ENCODE results near the gene VSIG10L2. TPM values are rescaled to one million over a fixed set of nuclear protein-coding genes. Genes with fewer than 3 reads are reported as not detected.

VSIG10L2 gene
- total RNA-seq, 1 experiment from 2014 or later = not detected

DNA sequence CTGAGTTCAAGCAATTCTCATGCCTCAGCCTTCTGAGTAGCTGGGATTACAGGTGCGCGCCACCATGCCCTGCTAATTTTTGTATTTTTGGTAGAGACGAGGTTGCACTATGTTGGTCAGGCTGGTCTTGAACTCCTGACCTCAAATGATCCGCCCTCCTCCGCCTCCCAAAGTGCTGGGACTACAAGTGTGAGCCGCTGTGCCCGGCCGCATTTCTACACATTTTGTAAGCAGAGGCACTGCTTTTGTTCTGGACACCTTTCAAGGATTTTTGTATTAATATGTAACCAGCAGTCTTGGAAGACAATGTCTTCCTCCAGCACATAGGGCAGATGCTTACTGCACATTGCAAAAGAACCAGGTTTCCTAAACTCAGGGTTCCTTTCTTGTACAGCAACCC lies 11.4 kb upstream of the VSIG10L2 start:
- no peak overlapping the region for H2BK20ac ChIP-seq (ENCODE audit: low read depth, low read length, poor library complexity, severe bottlenecking)
- no peaks in the 10 kb centered on the region for H3K79me1 ChIP-seq (ENCODE audit: insufficient read depth, low read depth, low read length, poor library complexity, severe bottlenecking)
- H3K4me2 ChIP-seq (ENCODE audit: insufficient read depth, insufficient read length, low read length) = no peak overlapping the region
- peaks cover 6% of the 10 kb centered on the region; the same call in 1 of the 2 replicates for H3K4me1 ChIP-seq (ENCODE audit: insufficient read depth, low read length)
- H3K36me3 Mint-ChIP-seq (ENCODE audit: insufficient read depth in 1 of 3, low read depth in 3 of 3) = no peaks in the 10 kb centered on the region
- TF ChIP-seq, protein P1, sequence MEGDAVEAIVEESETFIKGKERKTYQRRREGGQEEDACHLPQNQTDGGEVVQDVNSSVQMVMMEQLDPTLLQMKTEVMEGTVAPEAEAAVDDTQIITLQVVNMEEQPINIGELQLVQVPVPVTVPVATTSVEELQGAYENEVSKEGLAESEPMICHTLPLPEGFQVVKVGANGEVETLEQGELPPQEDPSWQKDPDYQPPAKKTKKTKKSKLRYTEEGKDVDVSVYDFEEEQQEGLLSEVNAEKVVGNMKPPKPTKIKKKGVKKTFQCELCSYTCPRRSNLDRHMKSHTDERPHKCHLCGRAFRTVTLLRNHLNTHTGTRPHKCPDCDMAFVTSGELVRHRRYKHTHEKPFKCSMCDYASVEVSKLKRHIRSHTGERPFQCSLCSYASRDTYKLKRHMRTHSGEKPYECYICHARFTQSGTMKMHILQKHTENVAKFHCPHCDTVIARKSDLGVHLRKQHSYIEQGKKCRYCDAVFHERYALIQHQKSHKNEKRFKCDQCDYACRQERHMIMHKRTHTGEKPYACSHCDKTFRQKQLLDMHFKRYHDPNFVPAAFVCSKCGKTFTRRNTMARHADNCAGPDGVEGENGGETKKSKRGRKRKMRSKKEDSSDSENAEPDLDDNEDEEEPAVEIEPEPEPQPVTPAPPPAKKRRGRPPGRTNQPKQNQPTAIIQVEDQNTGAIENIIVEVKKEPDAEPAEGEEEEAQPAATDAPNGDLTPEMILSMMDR (conservative IDR thresholded peaks at IDR 0.05) = no peak
- no peak overlapping the region for H2AK5ac ChIP-seq (ENCODE audit: insufficient read length, low read length)
- no peak overlapping the region for H3T11ph ChIP-seq (ENCODE audit: low read length)
- H3K4me1 Mint-ChIP-seq = peaks cover 28 to 45% of the 10 kb centered on the region in 2 experiments
- no peaks in the 10 kb centered on the region for H3K9me3 ChIP-seq (ENCODE audit: control insufficient read depth, low read depth, low read length)
- H3K14ac ChIP-seq (ENCODE audit: insufficient read depth, low read length) = no peak overlapping the region
- H3K27ac ChIP-seq (ENCODE audit: insufficient read length, low read depth, low read length) = no peak overlapping the region
- no peak overlapping the region for H2AFZ ChIP-seq (ENCODE audit: low read length)
- H3K4me3 Mint-ChIP-seq = no peak overlapping the region
- H3K9me3 Mint-ChIP-seq = no peaks in the 10 kb centered on the region; a peak in 1 of 5 replicates
- no CpG with 5 or more reads among the region's 8 CpGs for WGBS (ENCODE audit: extremely low coverage, insufficient read length, low lambda C conversion rate)
- no peak overlapping the region for H2BK120ac ChIP-seq (ENCODE audit: low read depth, low read length, poor library complexity, severe bottlenecking)
- no peak overlapping the region for H3K23ac ChIP-seq (ENCODE audit: insufficient read length, low read depth, low read length)
- H3K56ac ChIP-seq (ENCODE audit: insufficient read length, low read depth, low read length) = no peak overlapping the region
- DNase-seq = no peak
- no peak overlapping the region for H3K18ac ChIP-seq (ENCODE audit: insufficient read length, low read depth, low read length)
- H3K27ac Mint-ChIP-seq = no peak overlapping the region
- no peak overlapping the region for H2BK15ac ChIP-seq (ENCODE audit: low read depth, low read length)
- H4K8ac ChIP-seq (replicated peaks; ENCODE audit: insufficient read length, low read depth, low read length) = no peak overlapping the region
- H3K27me3 Mint-ChIP-seq (ENCODE audit: low read depth) = peaks cover 6% of the 10 kb centered on the region
- no peaks in the 10 kb centered on the region for H3K27me3 ChIP-seq (ENCODE audit: insufficient read depth, low read length)
- H3K79me2 ChIP-seq (ENCODE audit: insufficient read depth, low read length) = no peaks in the 10 kb centered on the region
- H3K4ac ChIP-seq (ENCODE audit: low read depth, low read length) = no peak overlapping the region
- H2BK5ac ChIP-seq (ENCODE audit: insufficient read length, low read length) = no peak overlapping the region
- H2BK12ac ChIP-seq (ENCODE audit: insufficient read length, low read depth, low read length) = no peak overlapping the region
- no peaks in the 10 kb centered on the region for H3K23me2 ChIP-seq (ENCODE audit: insufficient read length, low read depth, low read length, poor library complexity, severe bottlenecking)
- no peaks in the 10 kb centered on the region for H4K20me1 ChIP-seq (ENCODE audit: control insufficient read depth, insufficient read depth, insufficient read length)
- no peak overlapping the region for H4K5ac ChIP-seq (ENCODE audit: insufficient read length, low read depth, low read length)
- no peak overlapping the region for H4K91ac ChIP-seq (ENCODE audit: insufficient read length, low read depth, low read length)
- no peak overlapping the region for H3K9ac ChIP-seq (ENCODE audit: extremely low read depth, insufficient read length, low read length)

All from H9 (cell line).